WI38 (cell line): ENCODE results near the gene ABHD17A.
A peak's percentile ranks its signal among the peaks of the same experiment; 100 is the strongest.

Experiments
- H3K4me3 ChIP-seq: 2 replicates; pipeline ENCODE4 v1.5.1; 2011; ENCODE audit warnings: low read depth, mild to moderate bottlenecking, control low read depth, low read length
- TF ChIP-seq, protein P1 (sequence below): IDR thresholded peaks from 2 replicates; pipeline ENCODE4 v1.5.1; 2012; ENCODE audit warnings: low read depth, mild to moderate bottlenecking, control low read depth, low read length

The ABHD17A gene

DNA sequence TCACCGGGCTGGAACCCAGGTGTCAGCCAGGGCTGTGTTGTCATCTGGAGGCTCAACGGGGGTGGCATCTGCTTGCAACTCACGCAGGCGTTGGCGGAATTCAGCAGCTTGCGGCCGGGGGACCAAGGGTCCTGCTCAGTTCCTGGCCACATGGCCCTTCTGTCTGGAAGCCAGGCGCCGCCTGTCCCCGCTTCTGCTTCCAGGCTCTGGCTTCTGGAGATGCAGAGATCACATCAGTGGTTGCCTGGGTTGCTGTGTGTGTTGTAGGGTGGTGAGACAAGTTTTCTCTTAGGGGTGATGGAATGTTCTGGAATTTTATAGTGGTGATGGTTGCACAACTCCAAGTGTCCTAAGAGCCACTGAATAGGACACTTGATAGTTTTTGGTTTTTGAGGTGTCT is 24.9 kb upstream of the ABHD17A start:
- TF ChIP-seq, protein P1, sequence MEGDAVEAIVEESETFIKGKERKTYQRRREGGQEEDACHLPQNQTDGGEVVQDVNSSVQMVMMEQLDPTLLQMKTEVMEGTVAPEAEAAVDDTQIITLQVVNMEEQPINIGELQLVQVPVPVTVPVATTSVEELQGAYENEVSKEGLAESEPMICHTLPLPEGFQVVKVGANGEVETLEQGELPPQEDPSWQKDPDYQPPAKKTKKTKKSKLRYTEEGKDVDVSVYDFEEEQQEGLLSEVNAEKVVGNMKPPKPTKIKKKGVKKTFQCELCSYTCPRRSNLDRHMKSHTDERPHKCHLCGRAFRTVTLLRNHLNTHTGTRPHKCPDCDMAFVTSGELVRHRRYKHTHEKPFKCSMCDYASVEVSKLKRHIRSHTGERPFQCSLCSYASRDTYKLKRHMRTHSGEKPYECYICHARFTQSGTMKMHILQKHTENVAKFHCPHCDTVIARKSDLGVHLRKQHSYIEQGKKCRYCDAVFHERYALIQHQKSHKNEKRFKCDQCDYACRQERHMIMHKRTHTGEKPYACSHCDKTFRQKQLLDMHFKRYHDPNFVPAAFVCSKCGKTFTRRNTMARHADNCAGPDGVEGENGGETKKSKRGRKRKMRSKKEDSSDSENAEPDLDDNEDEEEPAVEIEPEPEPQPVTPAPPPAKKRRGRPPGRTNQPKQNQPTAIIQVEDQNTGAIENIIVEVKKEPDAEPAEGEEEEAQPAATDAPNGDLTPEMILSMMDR = no peak
- H3K4me3 ChIP-seq = no peak overlapping the region

DNA sequence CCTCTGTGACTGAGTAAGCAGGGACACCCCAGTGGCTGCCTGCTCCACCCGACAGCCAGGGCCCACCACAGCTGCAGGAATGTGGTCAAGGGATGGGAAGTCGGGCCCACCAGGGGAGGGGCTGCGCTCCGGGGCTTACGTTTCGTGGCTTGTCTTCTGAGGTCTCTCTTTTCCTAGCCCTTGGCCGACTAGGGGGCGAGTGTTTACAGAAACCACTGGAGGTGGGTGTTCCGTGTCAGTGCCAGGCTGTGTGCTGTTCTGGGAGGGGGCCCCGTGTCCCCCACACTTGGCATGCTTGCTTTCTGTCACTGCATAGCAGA is 24.4 kb upstream of the ABHD17A start:
- TF ChIP-seq, protein P1 = no peak
- H3K4me3 ChIP-seq = no peak overlapping the region

DNA sequence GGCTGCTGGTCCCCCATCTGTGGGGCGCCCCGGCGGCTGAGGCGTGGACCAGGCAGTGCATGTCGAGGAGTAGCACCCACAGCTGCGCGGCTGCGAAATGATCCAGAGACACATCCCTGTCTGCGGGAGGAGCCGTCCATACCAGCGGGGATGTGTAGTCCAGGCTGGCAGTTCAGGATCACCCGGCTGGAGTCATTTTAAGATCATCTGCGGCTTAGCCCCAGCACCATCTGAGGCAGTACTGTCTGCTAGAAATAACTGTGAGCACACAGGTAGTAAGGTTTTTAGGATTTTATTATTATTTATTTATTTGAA is 23.0 kb upstream of the ABHD17A start:
- TF ChIP-seq, protein P1 = no peak
- H3K4me3 ChIP-seq = no peak overlapping the region

DNA sequence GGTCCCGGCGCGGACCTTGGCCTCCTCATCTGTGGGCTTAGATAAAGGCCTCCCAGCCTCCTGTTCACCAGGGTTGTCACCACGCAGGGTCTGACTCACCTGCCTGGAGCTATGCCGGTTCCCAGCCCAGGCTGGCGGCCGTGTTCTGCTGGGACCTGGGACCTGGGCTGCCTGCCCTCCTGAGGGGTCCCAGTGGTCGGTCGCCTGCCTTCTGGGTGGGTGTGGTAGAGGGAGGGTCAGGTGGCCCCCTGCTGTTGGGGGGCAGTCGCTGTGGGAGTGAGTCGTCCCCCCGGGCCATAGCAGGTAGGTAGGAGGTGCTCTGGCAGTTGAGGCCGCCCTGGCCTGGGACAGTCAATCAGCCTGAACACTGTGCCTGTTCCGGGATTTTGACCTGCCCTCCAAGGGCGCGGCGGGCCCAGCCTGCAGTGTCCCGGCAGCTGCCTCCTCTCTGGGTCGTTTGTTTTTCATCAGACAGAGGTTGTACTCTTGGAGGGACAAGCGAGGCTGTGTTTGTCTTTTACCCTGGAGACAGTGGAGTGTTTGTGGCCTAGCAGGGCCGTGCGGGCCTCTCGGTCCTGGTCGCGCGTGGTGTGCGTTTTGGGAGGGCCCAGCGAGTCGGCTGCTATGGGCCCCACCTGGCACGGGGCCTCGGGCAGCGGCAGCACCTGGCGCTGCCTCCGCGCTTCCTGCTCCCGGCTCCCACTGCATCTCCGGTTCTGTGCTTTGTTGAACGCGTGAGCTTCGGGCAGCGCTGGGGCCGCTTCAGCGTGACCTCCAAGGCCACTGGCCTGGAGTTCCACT is 22.5 kb upstream of the ABHD17A start:
- no peak overlapping the region for H3K4me3 ChIP-seq
- TF ChIP-seq, protein P1 = no peak

DNA sequence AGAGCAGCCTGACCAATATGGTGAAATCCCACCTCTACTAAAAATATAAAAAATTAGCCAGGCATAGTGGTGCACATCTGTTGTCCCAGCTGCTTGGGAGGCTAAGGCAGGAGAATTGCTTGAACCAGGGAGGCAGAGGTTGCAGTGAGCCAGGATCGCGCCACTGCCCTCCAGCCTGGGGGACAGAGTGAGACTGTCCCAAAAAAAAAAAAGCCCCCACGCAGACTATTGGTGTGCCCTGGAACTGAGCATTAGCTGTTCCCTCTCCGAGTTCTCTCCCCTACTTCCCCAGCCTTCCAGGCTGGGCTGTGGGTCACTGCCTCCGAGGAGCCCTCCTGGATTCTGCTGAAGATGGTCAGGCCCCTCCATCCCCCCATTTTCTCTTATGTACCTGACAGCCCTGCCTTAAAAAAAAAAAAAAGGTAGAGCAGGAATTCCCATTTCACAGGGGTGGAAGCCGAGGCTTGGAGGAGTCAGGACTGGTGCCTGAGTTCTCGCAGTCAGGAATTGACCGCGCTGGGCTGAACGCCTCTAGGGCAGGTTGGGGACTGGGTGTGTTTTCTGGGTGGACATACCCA is 21.8 kb upstream of the ABHD17A start:
- H3K4me3 ChIP-seq = no peak overlapping the region

DNA sequence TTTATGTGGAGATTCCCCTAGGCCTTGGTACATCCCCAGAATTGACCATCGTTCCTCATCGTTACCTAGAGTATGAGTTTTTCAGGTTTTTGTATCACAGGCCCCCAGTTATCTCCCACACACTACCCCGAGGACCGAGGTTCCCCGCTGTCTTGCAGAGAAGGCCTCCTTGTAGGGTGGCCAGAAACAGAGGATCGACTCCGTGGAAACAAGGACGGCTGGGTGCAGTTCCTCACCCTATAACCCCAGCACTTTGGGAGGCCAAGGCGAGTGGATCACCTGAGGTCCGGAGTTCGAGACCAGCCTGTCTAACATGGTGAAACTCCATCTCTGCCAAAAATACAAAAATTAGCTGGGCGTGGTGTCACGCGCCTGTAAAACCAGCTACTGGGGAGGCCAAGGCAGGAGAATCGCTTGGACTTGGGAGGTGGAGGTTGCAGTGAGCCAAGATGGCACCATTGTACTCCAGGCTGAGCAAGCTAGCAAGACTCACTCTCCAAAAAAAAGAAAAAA is 20.6 kb upstream of the ABHD17A start:
- H3K4me3 ChIP-seq = peak overlapping the region; percentile 70
- TF ChIP-seq, protein P1 = no peak

More for the DNA sequence above, 21.8 kb upstream of the ABHD17A start:
- TF ChIP-seq, protein P1 = no peak

DNA sequence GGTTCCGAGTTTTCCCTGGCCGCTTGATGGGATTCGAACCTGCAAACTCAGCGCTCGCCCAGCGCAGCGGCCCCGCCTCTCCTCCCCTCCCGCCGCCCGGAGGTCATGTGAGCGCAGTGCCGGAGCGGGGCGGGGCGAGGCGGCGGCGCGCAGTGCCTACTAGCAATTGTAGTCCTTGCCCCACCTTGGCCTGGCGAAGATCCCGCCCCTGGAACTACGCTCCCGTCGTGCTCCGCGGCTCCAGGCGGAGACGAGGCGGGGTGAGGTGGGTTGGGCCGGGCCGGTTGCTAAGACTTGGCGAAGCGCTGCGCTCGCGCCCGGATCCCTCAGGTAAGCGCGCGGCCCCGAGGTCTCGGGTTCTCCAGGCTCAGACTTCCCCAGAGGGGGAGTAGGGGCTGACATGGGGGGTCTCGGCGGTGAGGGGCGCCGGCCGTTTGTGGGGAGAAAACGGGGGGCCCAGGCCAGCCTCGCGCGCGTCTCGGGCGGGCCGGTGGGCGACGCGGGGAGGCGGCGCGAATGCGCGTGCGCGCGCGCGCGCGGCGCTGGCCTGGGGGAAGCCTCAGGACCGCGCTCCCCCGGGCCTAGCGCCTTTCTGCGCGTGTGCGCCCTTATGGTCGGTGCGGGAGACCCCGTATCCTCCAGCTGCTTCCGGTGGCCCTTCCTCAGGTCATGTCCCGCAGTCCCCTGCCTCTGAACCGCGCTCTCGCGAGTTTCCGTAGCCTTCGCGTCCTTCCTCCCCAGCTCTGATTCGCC is 20.0 kb upstream of the ABHD17A start, which contains the start of the genes ADAT3 and SCAMP4:
Gene ADAT3, plus strand, starts transcription at position 290 of the 753 bp plus-strand sequence. CDS start 6,649 bp downstream, outside the sequence.
Gene SCAMP4, plus strand, starts transcription at position 290 of the 753 bp plus-strand sequence. CDS start 9,621 bp downstream, outside the sequence.
- TF ChIP-seq, protein P1 = no peak
- H3K4me3 ChIP-seq = peak within 1 kb of the TSS; percentile 70
